HTERT RPE-1 (cell line): ENCODE results near the gene SHF.
"Not testable (repeated sequence)": the region's sequence is repeated elsewhere in the genome, so short reads cannot be mapped to it uniquely, and the experiment has no call there.

Source experiments
- in situ Hi-C: fragments of 300-500 bp; cut with MboI; formaldehyde crosslinking; loops from 4 replicates; pipeline ENCODE4 v1.14.3; 2020; ENCODE audit warnings: low sequenced_read_pairs

The SHF gene

GRCh38 chr15:45147606-45148005, 40.2 kb downstream of the SHF start:
- in situ Hi-C loops = no loop called here

DNA sequence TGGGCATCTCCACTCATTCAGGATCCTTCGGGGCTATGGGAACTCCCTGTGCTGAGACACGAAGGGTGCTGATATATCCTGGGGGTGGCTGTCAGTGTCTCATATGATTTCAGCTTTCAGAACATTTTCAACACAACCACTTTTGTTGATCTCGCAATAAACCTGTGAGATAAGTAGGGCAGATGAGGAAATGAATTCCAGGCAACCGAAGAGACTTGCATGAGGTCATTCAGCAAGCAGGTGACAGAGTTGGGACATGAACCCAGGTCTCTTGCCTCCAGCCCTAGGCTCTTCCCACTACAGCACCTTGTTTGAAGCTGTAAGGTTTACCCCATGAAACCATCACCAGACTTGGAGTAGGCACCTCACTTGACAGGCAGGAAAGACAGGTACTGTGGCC, 41.4 kb downstream of the SHF start:
- in situ Hi-C loops = no loop called here

DNA sequence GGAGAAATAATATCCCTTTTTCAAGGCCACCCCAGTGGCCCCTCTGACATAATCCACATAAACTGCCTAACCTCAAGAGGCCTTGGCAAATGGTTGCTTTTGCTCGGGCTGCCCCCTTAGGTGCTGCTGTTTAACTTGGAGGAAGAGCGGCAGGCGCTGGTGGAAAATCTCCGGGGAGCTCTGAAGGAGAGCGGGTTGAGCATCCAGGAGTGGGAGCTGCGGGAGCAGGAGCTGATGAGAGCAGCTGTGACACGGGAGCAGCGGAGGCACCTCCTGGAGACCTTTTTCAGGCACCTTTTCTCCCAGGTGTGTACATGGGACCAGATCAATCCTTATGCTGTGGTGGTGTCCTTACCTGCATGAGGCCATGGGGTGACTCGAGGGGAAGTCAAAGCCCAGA, 43.0 kb downstream of the SHF start:
- in situ Hi-C loops = no loop called here

DNA sequence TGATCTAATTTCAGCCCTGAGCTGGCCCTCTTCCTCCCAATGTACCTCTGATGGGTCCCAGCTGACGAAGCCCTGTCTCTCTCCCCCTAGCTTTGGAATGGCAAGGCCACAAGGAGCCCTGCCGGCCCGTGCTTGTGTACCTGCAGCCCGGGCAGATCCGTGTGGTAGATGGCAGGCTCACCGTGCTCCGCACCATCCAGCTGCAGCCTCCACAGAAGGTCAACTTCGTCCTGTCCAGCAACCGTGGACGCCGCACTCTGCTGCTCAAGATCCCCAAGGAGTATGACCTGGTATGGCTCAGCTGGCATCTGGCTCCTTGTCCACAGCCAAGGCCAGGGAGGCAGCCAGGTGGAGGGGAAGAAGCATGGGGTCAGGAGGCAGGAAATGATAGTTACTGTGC, 43.8 kb downstream of the SHF start:
- in situ Hi-C loops = no loop called here

DNA sequence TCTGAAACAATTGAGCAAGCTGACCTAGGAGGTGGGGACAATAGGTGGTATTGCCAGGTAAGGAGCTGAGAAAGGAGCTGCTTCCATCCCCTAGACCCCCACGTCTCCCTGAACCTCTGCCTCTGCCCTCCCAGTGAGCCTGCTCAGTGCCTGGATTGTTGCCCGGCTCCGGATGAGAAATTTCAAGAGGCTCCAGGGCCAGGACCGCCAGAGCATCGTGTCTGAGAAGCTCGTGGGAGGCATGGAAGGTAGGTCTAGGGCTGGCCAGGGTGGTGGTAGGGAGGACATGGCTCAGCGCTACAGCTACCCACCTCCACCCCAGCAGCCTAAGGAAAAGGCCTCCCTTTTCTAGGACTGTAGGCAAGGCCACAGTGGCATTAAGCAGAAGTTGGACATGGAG, 44.7 kb downstream of the SHF start:
- in situ Hi-C loops = no loop called here

GRCh38 chr15:45141386-45141785, 46.4 kb downstream of the SHF start:
- in situ Hi-C loops = no loop called here

- in situ Hi-C loops = no loop called here
Observed at GRCh38 chr15:45140557-45141250, 47.1 kb downstream of the SHF start.

DNA sequence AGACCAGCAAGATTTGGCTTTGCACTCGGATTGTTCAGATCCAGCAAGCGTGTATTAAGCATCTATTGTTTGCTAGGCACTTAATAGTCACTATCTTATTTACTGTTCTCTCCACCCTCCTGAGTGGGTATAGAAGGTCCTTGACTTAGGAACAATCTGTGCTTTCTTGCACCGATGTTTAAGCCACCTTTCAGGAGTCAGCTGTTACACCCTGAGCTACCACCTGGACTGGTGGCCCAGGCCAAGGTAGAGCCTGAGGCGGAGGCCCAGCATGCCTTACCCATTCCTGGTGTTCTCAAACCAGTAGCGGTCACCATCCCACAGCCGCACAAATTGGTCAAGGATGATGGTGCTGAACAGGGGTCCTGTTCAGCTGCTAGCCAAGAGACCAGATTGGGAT, 48.0 kb downstream of the SHF start:
- in situ Hi-C loops = no loop called here

- in situ Hi-C loops = no loop called here
Observed at GRCh38 chr15:45138814-45139765, 48.7 kb downstream of the SHF start.

DNA sequence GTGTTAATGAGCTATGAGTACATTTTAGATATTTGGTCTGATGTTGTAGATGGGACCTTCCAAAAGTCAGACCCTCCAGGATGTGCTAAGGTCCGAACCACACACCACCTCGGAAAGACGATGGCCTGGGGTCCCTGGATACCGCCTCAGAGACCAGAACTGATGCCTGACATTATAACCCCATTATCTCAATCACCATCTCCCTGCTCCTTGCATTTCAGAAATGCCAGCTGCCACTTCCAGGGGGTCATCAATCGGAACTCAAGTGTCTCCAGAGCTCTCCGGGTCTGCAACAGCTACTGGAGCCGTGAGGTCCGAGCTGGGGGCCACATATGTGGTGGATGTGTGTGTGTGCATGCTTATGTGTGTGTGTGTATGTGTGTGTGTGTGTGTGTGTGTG, 50.1 kb downstream of the SHF start:
- in situ Hi-C loops = no loop called here

DNA sequence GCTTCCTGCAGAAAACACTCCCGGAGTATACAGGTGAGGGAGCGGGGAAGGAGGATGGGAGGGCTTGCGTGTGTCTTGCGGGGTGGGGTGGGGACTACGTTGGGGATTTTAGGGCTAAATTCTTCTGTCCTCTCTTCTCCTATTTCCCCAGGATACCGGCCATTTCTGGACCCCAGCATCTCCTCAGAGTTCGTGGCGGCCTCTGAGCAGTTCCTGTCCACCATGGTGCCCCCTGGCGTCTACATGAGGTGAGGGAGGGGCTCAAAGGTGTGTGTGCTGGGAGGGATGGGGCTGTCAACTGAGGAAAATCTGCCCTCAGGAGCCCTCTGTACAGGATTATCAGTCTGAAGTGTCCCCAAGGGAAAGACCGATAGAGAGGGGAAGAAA, 51.4 kb downstream of the SHF start:
- in situ Hi-C loops = no loop called here

DNA sequence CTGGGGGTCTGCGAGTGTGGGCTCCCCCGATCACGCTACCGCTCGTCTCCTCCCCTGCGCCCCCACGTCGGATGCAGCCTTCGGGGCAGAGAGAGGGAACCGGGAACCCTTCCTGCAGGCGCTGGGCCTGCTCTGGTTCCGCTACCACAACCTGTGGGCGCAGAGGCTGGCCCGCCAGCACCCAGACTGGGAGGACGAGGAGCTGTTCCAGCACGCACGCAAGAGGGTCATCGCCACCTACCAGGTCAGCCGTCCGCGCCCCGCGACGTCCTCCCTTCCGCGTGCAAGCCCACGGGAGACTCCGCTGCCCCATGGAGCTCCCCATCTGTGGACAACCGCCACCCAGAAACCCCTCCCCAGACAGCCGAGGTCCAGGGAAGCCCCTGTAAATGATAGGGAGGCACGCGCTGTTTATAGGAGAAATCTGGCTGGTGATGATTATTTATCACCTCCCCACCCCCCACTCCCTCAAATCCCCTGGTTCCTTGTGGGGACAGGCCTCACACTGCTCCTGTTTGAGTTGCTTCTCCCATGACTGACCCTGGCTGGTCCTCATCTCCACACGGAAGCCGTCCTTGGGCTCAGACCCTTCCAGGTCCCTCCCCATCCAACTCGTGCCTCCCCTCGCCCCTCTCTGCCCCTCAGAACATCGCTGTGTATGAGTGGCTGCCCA, 51.9 kb downstream of the SHF start:
- in situ Hi-C loops = not testable (repeated sequence)

DNA sequence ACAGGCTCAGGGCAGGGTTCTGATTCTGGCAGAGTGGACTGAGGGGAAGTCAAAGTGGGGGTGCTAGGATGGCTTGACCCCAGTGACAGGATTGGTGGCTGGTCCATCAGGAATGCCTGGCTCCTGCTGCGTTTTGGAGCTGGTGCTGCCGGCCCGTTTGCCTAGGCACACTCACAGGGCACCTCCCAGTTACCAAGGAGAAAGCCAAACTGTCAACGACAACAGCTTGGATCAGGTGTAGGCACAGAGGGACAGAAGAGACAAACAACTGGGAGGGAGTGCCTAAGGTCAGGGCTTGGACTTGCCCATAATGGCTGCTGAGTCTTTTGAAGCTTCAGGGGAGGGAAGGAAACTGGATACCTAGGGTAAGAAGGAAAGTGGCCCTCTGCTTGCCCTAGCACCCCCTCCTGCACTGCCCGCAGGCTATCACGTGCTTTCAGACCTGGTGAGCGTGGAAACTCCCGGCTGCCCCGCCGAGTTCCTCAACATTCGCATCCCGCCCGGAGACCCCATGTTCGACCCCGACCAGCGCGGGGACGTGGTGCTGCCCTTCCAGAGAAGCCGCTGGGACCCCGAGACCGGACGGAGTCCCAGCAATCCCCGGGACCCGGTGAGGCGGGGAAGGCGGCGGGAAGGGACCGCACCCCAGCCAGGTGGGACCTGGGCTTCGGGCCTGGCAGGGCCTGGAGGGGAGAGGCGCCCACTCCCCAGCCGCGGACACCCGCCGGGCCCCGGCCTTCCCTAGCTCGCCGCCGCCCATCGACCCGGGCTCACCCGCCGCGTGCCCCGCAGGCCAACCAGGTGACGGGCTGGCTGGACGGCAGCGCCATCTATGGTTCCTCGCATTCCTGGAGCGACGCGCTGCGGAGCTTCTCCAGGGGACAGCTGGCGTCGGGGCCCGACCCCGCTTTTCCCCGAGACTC, 52.8 kb downstream of the SHF start:
- in situ Hi-C loops = no loop called here

DNA sequence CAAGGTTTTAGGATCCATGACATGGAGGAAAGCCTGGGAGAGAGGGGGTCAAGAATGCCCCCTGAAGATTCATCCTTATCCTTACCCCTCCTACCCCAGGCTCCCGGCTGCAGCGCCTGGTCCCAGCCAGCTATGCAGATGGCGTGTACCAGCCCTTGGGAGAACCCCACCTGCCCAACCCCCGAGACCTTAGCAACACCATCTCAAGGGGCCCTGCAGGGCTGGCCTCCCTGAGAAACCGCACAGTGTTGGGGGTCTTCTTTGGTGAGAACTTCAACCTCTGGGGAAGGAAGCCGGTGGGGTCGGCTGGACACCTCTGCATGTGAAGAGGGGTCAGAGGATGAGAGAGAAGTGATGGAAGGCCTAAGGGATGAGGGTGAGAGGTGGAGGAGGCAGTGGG, 53.7 kb downstream of the SHF start:
- in situ Hi-C loops = no loop called here

DNA sequence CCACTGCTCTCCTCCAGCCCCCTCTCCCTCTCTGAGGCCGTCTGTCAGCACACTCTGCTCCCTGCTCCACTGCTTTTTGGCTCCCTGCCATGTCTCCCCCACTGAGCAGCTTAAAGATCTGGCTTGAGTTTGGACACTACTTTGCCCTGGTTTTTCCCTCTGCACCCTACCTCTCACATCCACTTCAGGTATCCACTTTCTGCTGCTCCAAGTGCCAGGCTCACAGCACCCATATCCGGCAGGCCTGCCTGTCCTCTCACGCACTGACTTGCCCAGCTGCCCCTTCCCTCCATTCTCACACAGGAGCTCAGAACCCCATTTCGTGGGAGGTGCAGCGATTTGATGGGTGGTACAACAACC, 54.2 kb downstream of the SHF start:
- in situ Hi-C loops = no loop called here

DNA sequence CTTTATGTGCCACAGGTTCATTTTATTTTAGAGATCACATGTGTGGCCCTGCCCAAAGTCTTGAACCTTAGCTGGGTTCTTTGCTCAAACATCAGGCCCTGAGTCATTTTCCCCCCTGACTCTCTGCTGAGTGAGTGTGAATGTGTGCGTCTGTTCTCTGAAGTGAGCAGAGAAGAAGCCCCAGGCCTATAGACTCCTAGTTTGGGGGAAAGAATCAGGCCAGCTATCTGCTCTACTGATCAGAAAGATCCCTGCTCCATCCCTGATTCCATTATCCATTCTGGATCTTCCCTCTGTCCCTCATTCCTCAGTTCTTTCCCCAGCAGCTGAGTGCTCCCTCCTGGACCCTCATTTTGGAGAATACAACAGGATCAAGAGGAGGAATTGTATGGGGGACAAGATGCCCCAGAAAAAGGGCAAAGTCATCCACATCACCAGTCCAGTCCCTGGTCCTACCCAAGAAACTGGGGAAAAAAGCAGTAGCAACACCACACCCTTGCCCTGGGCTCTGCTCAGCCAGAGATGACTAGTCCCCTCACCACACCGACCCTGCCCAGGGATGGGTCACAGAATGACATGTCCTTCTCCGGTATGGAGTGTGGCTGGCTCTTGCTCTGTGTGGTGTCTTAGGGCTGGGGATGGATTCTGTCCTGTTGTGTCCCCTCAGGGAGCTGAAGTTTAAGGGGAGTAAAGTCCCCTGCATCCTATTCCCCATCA, 54.8 kb downstream of the SHF start:
- in situ Hi-C loops = no loop called here

GRCh38 chr15:45131510-45131909, 56.3 kb downstream of the SHF start:
- in situ Hi-C loops = no loop called here

DNA sequence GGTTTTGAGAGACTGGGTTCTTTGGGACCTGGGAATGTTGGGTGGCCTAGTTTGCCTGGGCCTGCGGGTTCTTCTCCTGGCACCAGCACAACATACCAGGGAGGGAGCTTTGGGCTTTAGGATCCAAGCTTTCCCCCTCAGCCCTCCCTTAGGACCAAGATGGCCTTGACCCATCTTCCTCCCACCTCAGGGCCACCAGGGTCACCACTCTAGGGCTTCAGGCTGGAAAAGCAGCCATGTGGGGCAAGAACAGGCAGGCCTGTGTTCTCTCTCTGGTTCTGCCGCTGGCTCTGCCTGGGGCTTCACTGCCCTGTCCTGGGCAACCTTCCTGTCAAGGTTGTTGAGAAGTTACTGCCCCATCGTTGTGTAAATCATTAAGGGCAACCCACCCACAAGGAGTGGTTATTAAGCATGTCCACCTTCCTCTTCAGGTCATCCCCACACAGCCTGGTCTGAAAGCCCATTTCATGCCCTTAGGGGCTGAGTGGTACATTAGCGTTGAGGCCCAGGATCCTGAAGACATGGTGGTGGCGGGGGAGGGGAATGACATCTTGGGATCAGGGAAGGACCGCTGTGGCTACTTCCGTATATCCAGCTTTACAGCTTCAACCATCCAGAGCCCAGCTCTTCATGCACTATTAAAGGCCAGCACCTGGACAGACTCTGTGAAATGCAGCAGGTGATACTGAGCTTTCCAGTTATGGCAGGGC, 57.3 kb downstream of the SHF start:
- in situ Hi-C loops = no loop called here

DNA sequence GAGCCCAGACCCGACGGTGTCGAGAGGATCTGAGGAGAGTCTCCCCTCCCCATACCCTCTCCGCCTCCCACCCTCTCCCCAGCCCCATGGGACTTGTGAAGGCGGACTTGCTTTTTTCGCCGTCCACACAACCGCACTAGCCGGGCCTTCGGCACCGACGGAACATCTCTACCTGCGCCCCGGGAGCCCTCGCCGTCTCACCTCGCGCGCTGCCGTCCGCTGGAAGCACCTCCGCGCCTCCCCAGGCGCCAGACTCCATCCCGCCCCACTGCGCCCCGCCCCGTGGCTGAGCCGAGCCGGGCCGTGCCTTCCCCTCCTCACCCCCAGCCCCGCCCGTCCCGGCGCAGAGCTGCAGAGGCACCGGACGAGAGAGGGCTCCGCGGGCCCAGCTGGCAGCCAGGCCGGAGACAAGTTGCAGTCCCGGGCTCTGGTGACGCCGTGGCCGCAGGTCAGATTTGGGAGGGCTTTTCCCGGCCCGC, 58.1 kb downstream of the SHF start, which contains the start of the genes DUOX1 and DUOXA1:
TSS of gene DUOX1 (plus strand) at position 344 of the 479 bp plus-strand sequence. CDS start 1,973 bp downstream, outside the sequence.
TSS of gene DUOXA1 (minus strand) at position 229 of the 479 bp plus-strand sequence. CDS start 6,865 bp downstream, outside the sequence.
- in situ Hi-C loops = no loop called here
